GM12865 (cell line): ENCODE results near the gene SHCBP1.

ENCODE experiments used
- DNase-seq: peaks from one replicate; pipeline ENCODE4 v3.0.0; 2010; ENCODE audit warnings: low read depth
- H3K4me3 ChIP-seq: 2 replicates; pipeline ENCODE4 v1.5.1; 2011; ENCODE audit warnings: mild to moderate bottlenecking, low read depth, low read length, control low read depth
- CTCF ChIP-seq: IDR thresholded peaks from 2 replicates; pipeline ENCODE4 v1.5.1; 2011; ENCODE audit warnings: low read length, control low read depth, low read depth, inconsistent platforms; ENCODE audit not compliant: insufficient read depth; ENCODE audit errors: missing control alignments

SHCBP1 gene

GRCh38 chr16:46621934-46622676 is 926 bp upstream of the SHCBP1 start:
- no peak for TF ChIP-seq CTCF
- no peak for DNase-seq
- H3K4me3 ChIP-seq = no peak overlapping the region; the same call in 1 of the 2 replicates

GRCh38 chr16:46620266-46621005 is 743 bp downstream of the SHCBP1 start:
- no peak for TF ChIP-seq CTCF
- DNase-seq = peak; percentile 67
- peak overlapping the region; percentile 82 for H3K4me3 ChIP-seq

- DNase-seq = peak; percentile 68
- peak overlapping the region; percentile 9; the same call in 1 of the 2 replicates for H3K4me3 ChIP-seq
- no peak for TF ChIP-seq CTCF
Observed at GRCh38 chr16:46618516-46618915, 2.7 kb downstream of the SHCBP1 start.

- H3K4me3 ChIP-seq = no peak overlapping the region
- TF ChIP-seq CTCF = no peak
- DNase-seq = no peak
Observed at GRCh38 chr16:46614006-46614405, 7.2 kb downstream of the SHCBP1 start.

GRCh38 chr16:46613352-46613751 is 7.8 kb downstream of the SHCBP1 start:
- H3K4me3 ChIP-seq = no peak overlapping the region
- DNase-seq = no peak
- no peak for TF ChIP-seq CTCF

GRCh38 chr16:46612121-46612520 is 9.1 kb downstream of the SHCBP1 start:
- TF ChIP-seq CTCF = no peak
- DNase-seq = peak; percentile 69
- peak overlapping the region; percentile 40 for H3K4me3 ChIP-seq
